Spleen (tissue), 7 donors: ENCODE measurements around the gene DUOX1.

ENCODE experiments used
- CTCF ChIP-seq, 11 experiments: fragments of 200-600 bp in 7 of 11; fragments of 450-650 bp in 4 of 11; sonication (generic) in 4 of 11; IDR thresholded peaks in 8 of 11; conservative IDR thresholded peaks in 3 of 11; 1 replicate in 7 of 11; 2 replicates in 4 of 11; pipeline versions ENCODE4 v1.4.0 to v1.8.0; 2016 to 2021; ENCODE audit warnings: antibody characterized with exemption in 11 of 11, inconsistent platforms in 4 of 11, mild to moderate bottlenecking in 1 of 11
- POLR2A ChIP-seq, 3 donors: fragments of 450-650 bp; IDR thresholded peaks; one replicate each; pipeline ENCODE4 v1.5.1; 2017; ENCODE audit warnings: antibody characterized with exemption in 3 of 3, mild to moderate bottlenecking in 1 of 3
- donor health status: DM: no; HTN: no; CAD: no; lungs with moderate emphysema.
- donor health status: DM: no; HTN: no; CAD: no.
- donor health status: DM: no; HTN: no; CAD: no.

- no peak for TF ChIP-seq POLR2A (IDR thresholded peaks at IDR 0.05)
- no peak for TF ChIP-seq CTCF (IDR thresholded peaks at IDR 0.05 in 8 of 11, conservative IDR thresholded peaks at IDR 0.05 in 3 of 11)
These were observed 10.9 kb downstream of the DUOX1 start for GRCh38 chr15:45140557-45141250.
